Ascending aorta (tissue), 2 donors: Measurements from ENCODE around the gene FARSA. TPM values are rescaled to one million over a fixed set of nuclear protein-coding genes. Genes with fewer than 3 reads are reported as not detected.
"Not testable (repeated sequence)": the region's sequence is repeated elsewhere in the genome, so short reads cannot be mapped to it uniquely, and the experiment has no call there.

Experiments
- DNase-seq, 2 donors: peaks; one replicate each; pipeline ENCODE4 v3.0.0-alpha.2; 2019; ENCODE audit warnings: low spot score in 2 of 2
- H3K27ac ChIP-seq, 2 donors: fragments of 200-600 bp; sonication (generic); one replicate each; pipeline ENCODE4 v1.5.1; 2016 to 2017; ENCODE audit warnings: mild to moderate bottlenecking in 1 of 2
- H3K27me3 ChIP-seq: fragments of 200-600 bp; sonication (generic); one replicate; pipeline ENCODE4 v1.5.1; 2017
- H3K36me3 ChIP-seq, 2 donors: fragments of 200-600 bp; sonication (generic); one replicate each; pipeline ENCODE4 v1.5.1; 2016
- H3K4me1 ChIP-seq, 2 donors: fragments of 200-600 bp; sonication (generic); one replicate each; pipeline ENCODE4 v1.5.1; 2016 to 2017; ENCODE audit warnings: mild to moderate bottlenecking in 1 of 2
- H3K4me3 ChIP-seq, 2 donors: fragments of 200-600 bp; sonication (generic); one replicate each; pipeline ENCODE4 v1.5.1; 2016 to 2017; ENCODE audit warnings: mild to moderate bottlenecking in 1 of 2
- H3K9me3 ChIP-seq, 2 donors: fragments of 200-600 bp; sonication (generic); one replicate each; pipeline ENCODE4 v1.5.1; 2016
- CTCF ChIP-seq, 3 experiments: fragments of 200-600 bp in 2 of 3; fragments of 450-650 bp in 1 of 3; sonication (generic) in 2 of 3; IDR thresholded peaks; one replicate each; pipeline ENCODE4 v1.5.1; 2016 to 2019; ENCODE audit warnings: antibody characterized with exemption in 3 of 3, mild to moderate bottlenecking in 1 of 3, moderate library complexity in 1 of 3
- intact Hi-C: fragments of 100-400 bp; cut with DNase I; formaldehyde crosslinking; loops from one replicate; pipeline ENCODE4 v1.15.1; 2023
- total RNA-seq: library from RNA; depleted of rRNA; stranded (reverse); fragments of >200 nt; gene quantifications from one replicate; pipeline ENCODE4 v1.1.0, GENCODE V29; 2016

FARSA gene
- total RNA-seq, 1 donor from 2014 or later: 21.3 TPM

GRCh38 chr19:12953138-12953798 is 19.8 kb upstream of the FARSA start:
- intact Hi-C loops: no loop called here
- peak in 1 of 2 donors; percentile 78 for DNase-seq
- Histone ChIP-seq H3K9me3 (no peaks in the 10 kb centered on the region), H3K27ac (peak overlapping the region; percentile 93 to 95), H3K4me1 (peaks cover 22 to 31% of the 10 kb centered on the region in 2 donors), H3K4me3 (peak overlapping the region in 1 of 2 donors; percentile 22), H3K36me3 (peaks cover 57 to 63% of the 10 kb centered on the region in 2 donors), H3K27me3 (no peaks in the 10 kb centered on the region)
- TF ChIP-seq CTCF (IDR thresholded peaks at IDR 0.05): no peak

GRCh38 chr19:12952488-12953137 is 19.1 kb upstream of the FARSA start:
- no peaks in the 10 kb centered on the region for H3K9me3 ChIP-seq
- peak in 1 of 2 donors; percentile 85 for DNase-seq
- peak overlapping the region; percentile 93 to 95 for H3K27ac ChIP-seq
- no peaks in the 10 kb centered on the region for H3K27me3 ChIP-seq
- peak overlapping the region in 1 of 2 donors; percentile 23 for H3K4me3 ChIP-seq
- H3K36me3 ChIP-seq: peaks cover 63 to 69% of the 10 kb centered on the region in 2 donors
- peaks cover 22 to 31% of the 10 kb centered on the region in 2 donors for H3K4me1 ChIP-seq
- no peak for TF ChIP-seq CTCF (IDR thresholded peaks at IDR 0.05)
- intact Hi-C loops: no loop called here

GRCh38 chr19:12952050-12952449 is 18.5 kb upstream of the FARSA start:
- Histone ChIP-seq H3K36me3 (peaks cover 65 to 69% of the 10 kb centered on the region in 2 donors), H3K27ac (peak overlapping the region; percentile 93 to 95), H3K4me1 (peaks cover 22 to 28% of the 10 kb centered on the region in 2 donors)
- H3K27me3 ChIP-seq, DNase-seq, intact Hi-C loops, H3K4me3 ChIP-seq, H3K9me3 ChIP-seq: not testable (repeated sequence)

- Histone ChIP-seq H3K4me1 (peaks cover 23 to 30% of the 10 kb centered on the region in 2 donors), H3K27ac (no peak overlapping the region), H3K4me3 (no peak overlapping the region), H3K36me3 (peaks cover 67 to 71% of the 10 kb centered on the region in 2 donors), H3K9me3 (no peaks in the 10 kb centered on the region), H3K27me3 (no peaks in the 10 kb centered on the region)
- no peak for DNase-seq
- TF ChIP-seq CTCF (IDR thresholded peaks at IDR 0.05): no peak
- intact Hi-C loops: loop anchor here (5.0 kb wide), 1 partner anchor 157 kb away; the partner anchor contains the start of gene JUNB
These were observed 16.1 kb upstream of the FARSA start for GRCh38 chr19:12949363-12950283.

- no peak for TF ChIP-seq CTCF (IDR thresholded peaks at IDR 0.05)
- Histone ChIP-seq H3K27me3 (no peaks in the 10 kb centered on the region), H3K4me1 (peaks cover 20 to 30% of the 10 kb centered on the region in 2 donors), H3K9me3 (no peaks in the 10 kb centered on the region), H3K36me3 (peaks cover 68 to 71% of the 10 kb centered on the region in 2 donors), H3K4me3 (no peak overlapping the region), H3K27ac (peak overlapping the region in 1 of 2 donors; percentile 31)
- intact Hi-C loops: loop anchor here (5.0 kb wide), 1 partner anchor 156 kb away; the partner anchor contains the start of gene JUNB
- DNase-seq: no peak
These were observed 15.3 kb upstream of the FARSA start for GRCh38 chr19:12948612-12949362.
